ENCODE results near the gene FZR1.

DNA sequence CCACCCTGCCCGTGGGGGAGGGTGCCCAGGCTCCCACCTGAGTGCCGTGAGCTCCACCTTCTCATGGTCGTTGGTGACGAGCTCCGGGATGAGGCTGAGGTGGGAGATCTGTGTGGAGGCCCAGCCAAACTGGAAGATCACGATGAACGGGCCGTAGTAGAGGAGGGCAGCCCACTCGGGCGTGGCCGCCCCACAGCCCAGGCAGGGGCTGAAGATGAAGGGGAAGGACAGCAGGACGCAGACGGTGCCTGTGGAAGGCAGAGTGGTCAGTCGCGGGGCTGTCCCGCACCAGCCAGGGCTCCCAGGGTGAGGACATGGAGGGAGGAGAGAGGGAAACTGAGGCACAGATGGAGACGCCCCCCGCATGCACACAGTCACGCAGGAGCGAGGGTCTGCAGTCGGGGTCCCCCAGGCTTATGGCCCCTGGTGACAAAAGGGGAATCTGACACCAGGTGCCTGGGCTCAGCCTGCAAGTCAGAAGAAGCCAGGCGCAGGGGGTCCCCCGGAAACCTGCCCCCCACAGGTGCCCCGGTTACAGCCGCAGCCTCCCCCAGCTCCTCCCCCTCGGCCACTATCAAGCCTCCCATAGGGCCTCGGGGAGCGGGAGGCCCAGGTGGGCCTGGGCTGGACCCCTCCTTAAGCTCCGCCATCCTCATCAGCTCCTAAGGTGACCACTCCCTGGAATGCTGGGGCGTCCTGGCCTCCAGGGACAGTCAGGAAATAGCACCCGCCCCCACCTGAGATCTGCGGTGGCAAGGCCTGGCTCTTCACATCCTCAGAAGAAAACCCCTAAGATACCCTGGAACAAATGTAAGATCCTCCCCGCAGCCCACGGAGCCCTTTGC is 45.1 kb downstream of the FZR1 start:
- TF ChIP-seq, protein P1, sequence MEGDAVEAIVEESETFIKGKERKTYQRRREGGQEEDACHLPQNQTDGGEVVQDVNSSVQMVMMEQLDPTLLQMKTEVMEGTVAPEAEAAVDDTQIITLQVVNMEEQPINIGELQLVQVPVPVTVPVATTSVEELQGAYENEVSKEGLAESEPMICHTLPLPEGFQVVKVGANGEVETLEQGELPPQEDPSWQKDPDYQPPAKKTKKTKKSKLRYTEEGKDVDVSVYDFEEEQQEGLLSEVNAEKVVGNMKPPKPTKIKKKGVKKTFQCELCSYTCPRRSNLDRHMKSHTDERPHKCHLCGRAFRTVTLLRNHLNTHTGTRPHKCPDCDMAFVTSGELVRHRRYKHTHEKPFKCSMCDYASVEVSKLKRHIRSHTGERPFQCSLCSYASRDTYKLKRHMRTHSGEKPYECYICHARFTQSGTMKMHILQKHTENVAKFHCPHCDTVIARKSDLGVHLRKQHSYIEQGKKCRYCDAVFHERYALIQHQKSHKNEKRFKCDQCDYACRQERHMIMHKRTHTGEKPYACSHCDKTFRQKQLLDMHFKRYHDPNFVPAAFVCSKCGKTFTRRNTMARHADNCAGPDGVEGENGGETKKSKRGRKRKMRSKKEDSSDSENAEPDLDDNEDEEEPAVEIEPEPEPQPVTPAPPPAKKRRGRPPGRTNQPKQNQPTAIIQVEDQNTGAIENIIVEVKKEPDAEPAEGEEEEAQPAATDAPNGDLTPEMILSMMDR (IDR thresholded peaks at IDR 0.05) = no peak
- no peak for TF ChIP-seq POLR2A (IDR thresholded peaks at IDR 0.05)

Measured in ovary (tissue), 3 donors.